Endothelial cell of umbilical vein (primary cell): ENCODE measurements around the gene KPTN. TPM values are rescaled to one million over a fixed set of nuclear protein-coding genes. Genes with fewer than 3 reads are reported as not detected.

Source experiments
- BruUV-seq: library from RNA; stranded (reverse); fragments of 400-500 nt; replicated peaks from 2 replicates; lab custom pipeline; 2021; lab: Mats Ljungman, UMichigan
- CTCF ChIA-PET: fragments of 300-600, 350-600 bp; sonication (Branson Sonifier 250); formaldehyde crosslinking; loops from one replicate; lab custom pipeline; 2021; ENCODE audit warnings: antibody characterized with exemption, inconsistent platforms; lab: Charles Lee
- POLR2A ChIA-PET: fragments of 300-600, 350-600 bp; sonication (Branson Sonifier 250); formaldehyde crosslinking; loops from one replicate; lab custom pipeline; 2021; ENCODE audit warnings: antibody characterized with exemption, inconsistent platforms; lab: Charles Lee
- DNase-seq: peaks from one replicate; pipeline ENCODE4 v3.0.0-alpha.2; 2011; ENCODE audit warnings: low read depth, low spot score
- FAIRE-seq: peaks from 2 replicates; lab custom pipeline; 2011; peaks lifted over from hg19 to GRCh38; lab: Jason Lieb, UNC
- H2AFZ ChIP-seq: 2 replicates; pipeline ENCODE4 v1.6.0; 2012; ENCODE audit warnings: low read depth, low read length, control low read depth, inconsistent platforms
- H3K27ac ChIP-seq: 2 replicates; pipeline ENCODE4 v1.5.1; 2011; ENCODE audit warnings: low read depth, mild to moderate bottlenecking, control low read depth, low read length, moderate library complexity; ENCODE audit not compliant: insufficient read depth
- H3K27me3 ChIP-seq, 2 experiments: 2 replicates each; pipeline versions ENCODE4 v1.6.0 to v1.6.1; 2011; ENCODE audit warnings: low read length in 2 of 2, mixed read lengths in 1 of 2; ENCODE audit not compliant: control insufficient read depth in 2 of 2, insufficient read depth in 2 of 2
- H3K36me3 ChIP-seq, 2 experiments: 2 replicates in 1 of 2; 3 replicates in 1 of 2; pipeline ENCODE4 v1.5.1; 2011; ENCODE audit warnings: low read length in 2 of 2, mild to moderate bottlenecking in 1 of 2, moderate library complexity in 1 of 2; ENCODE audit not compliant: control insufficient read depth in 2 of 2, insufficient read depth in 2 of 2; ENCODE audit errors: extremely low read depth in 1 of 2
- H3K4me1 ChIP-seq: 3 replicates; pipeline ENCODE4 v1.5.1; 2011; ENCODE audit warnings: mild to moderate bottlenecking, low read length; ENCODE audit not compliant: control insufficient read depth, insufficient read depth; ENCODE audit errors: extremely low read depth
- H3K4me2 ChIP-seq: 2 replicates; pipeline ENCODE4 v1.6.1; 2011; ENCODE audit warnings: low read length, control low read depth, mixed read lengths; ENCODE audit not compliant: insufficient read depth
- H3K4me3 ChIP-seq, 3 experiments: fragments of 200-600 bp in 1 of 3; sonication (generic), shearing (Covaris generic) in 1 of 3; replicated peaks in 1 of 3; 2 replicates each; pipeline ENCODE4 v1.5.1; 2011 to 2016; ENCODE audit warnings: control low read depth in 3 of 3, low read length in 3 of 3, mild to moderate bottlenecking in 2 of 3, inconsistent platforms in 1 of 3, low read depth in 1 of 3, moderate library complexity in 1 of 3; ENCODE audit not compliant: insufficient read depth in 1 of 3
- H3K79me2 ChIP-seq: 2 replicates; pipeline ENCODE4 v1.6.0; 2012; ENCODE audit warnings: low read length, inconsistent platforms; ENCODE audit not compliant: control insufficient read depth, insufficient read depth
- H3K9ac ChIP-seq: replicated peaks from 2 replicates; pipeline ENCODE3; 2011; ENCODE audit warnings: low read length, control low read depth; ENCODE audit not compliant: insufficient read depth; ENCODE audit errors: extremely low read depth
- H3K9me1 ChIP-seq: replicated peaks from 3 replicates; pipeline ENCODE4 v1.6.0; 2011; ENCODE audit warnings: mild to moderate bottlenecking, low read length; ENCODE audit not compliant: control insufficient read depth, insufficient read depth; ENCODE audit errors: extremely low read depth
- H3K9me3 ChIP-seq: replicated peaks from 2 replicates; pipeline ENCODE4 v1.5.1; 2012; ENCODE audit warnings: low read length, inconsistent platforms; ENCODE audit not compliant: control insufficient read depth, insufficient read depth
- H4K20me1 ChIP-seq: replicated peaks from 2 replicates; pipeline ENCODE3; 2011; ENCODE audit warnings: mild to moderate bottlenecking, low read length; ENCODE audit not compliant: control insufficient read depth, insufficient read depth; ENCODE audit errors: extremely low read depth
- EZH2 ChIP-seq: IDR thresholded peaks from 2 replicates; pipeline ENCODE4 v1.6.1; 2012; ENCODE audit warnings: borderline replicate concordance, low read depth, mild to moderate bottlenecking, moderate library complexity, low read length, inconsistent platforms; ENCODE audit not compliant: severe bottlenecking
- GATA2 ChIP-seq: IDR thresholded peaks from 2 replicates; pipeline ENCODE4 v1.7.0; 2011; ENCODE audit warnings: low read depth, mild to moderate bottlenecking, moderate library complexity, mixed read lengths, low read length; ENCODE audit not compliant: insufficient read length, insufficient read depth
- MYC ChIP-seq: IDR thresholded peaks from one replicate; pipeline ENCODE4 v1.6.1; 2011; ENCODE audit warnings: mild to moderate bottlenecking, low read depth, low read length
- POLR2A ChIP-seq: IDR thresholded peaks from 2 replicates; pipeline ENCODE4 v1.6.1; 2012; ENCODE audit warnings: low read depth, mild to moderate bottlenecking, control low read depth, low read length
- POLR2AphosphoS5 ChIP-seq: IDR thresholded peaks from 2 replicates; pipeline ENCODE4 v1.6.1; 2012; ENCODE audit warnings: low read depth, mild to moderate bottlenecking, control low read depth, low read length, moderate library complexity; ENCODE audit not compliant: insufficient read depth
- dilution Hi-C: fragments of 300-500 bp; cut with MboI; formaldehyde crosslinking; loops from one replicate; pipeline ENCODE4 v1.15.0; 2019; ENCODE audit warnings: low sequenced_read_pairs; ENCODE audit not compliant: extremely low pct_ligation_motif_present
- intact Hi-C: fragments of 100-400 bp; cut with micrococcal nuclease; formaldehyde crosslinking; loops from one replicate; pipeline ENCODE4 v1.10.0; 2022
- polyA plus RNA-seq, 4 experiments: library from polyadenylated mRNA; depleted of rRNA in 3 of 4; stranded (reverse) in 3 of 4; unstranded in 1 of 4; fragments of >200 nt; gene quantifications; 2 replicates each; pipeline versions ENCODE4 v1.2.1 to v1.2.3, GENCODE V29; 2011 to 2012; ENCODE audit warnings: missing spikeins in 1 of 4
- total RNA-seq: library from RNA; stranded (reverse); gene quantifications from 2 replicates; pipeline ENCODE4 v1.2.3, GENCODE V29; 2021
- TF ChIP-seq, protein P1 (sequence below): IDR thresholded peaks from 2 replicates; pipeline ENCODE4 v1.6.1; 2011; ENCODE audit not compliant: insufficient read depth, insufficient read length

KPTN gene
- total and polyA plus RNA-seq, 2 donors (not counting 3 experiments of a cell fraction or from before 2014, with no cell fraction given): 14.7 to 15.5 TPM

DNA sequence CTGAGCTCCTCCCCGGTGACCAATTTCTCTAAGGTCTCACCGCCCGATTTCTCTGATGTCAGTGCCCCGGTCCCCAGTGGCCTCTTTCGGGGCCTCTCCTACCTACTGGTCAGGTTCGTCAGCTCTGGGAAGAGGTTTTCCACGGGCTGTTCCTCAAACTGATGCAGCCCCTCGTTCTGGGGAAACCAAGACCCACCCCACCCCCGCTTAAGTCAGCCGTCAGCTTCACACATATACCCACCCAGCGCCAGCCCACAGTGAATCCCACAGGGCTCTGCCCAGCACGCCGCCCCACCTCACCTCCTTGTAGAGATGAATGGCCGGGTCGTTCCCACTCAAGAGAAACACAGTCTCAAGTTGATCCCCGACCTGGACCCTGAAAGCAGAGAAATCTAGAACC lies 3.4 kb downstream of the KPTN start:
- Histone ChIP-seq H3K9me1 (no peaks in the 10 kb centered on the region), H3K27ac (no peak overlapping the region), H4K20me1 (no peaks in the 10 kb centered on the region), H3K36me3 (peaks cover 0 to 3% of the 10 kb centered on the region in 2 experiments), H3K79me2 (no peaks in the 10 kb centered on the region), H3K9ac (no peak overlapping the region), H2AFZ (no peak overlapping the region), H3K9me3 (no peaks in the 10 kb centered on the region), H3K4me3 (no peak overlapping the region), H3K4me1 (peaks cover 3% of the 10 kb centered on the region), H3K4me2 (no peak overlapping the region), H3K27me3 (no peaks in the 10 kb centered on the region)
- intact Hi-C loops: loop anchor here (5.0 kb wide), 1 partner anchor 53 kb away; no protein-coding TSS in a partner anchor
- ChIA-PET POLR2A (no interaction called here), CTCF (no interaction called here)
- DNase-seq: no peak
- TF ChIP-seq POLR2A: no peak
- FAIRE-seq: no peak
- BruUV-seq: no TSS peak
- dilution Hi-C loops: no loop called here

DNA sequence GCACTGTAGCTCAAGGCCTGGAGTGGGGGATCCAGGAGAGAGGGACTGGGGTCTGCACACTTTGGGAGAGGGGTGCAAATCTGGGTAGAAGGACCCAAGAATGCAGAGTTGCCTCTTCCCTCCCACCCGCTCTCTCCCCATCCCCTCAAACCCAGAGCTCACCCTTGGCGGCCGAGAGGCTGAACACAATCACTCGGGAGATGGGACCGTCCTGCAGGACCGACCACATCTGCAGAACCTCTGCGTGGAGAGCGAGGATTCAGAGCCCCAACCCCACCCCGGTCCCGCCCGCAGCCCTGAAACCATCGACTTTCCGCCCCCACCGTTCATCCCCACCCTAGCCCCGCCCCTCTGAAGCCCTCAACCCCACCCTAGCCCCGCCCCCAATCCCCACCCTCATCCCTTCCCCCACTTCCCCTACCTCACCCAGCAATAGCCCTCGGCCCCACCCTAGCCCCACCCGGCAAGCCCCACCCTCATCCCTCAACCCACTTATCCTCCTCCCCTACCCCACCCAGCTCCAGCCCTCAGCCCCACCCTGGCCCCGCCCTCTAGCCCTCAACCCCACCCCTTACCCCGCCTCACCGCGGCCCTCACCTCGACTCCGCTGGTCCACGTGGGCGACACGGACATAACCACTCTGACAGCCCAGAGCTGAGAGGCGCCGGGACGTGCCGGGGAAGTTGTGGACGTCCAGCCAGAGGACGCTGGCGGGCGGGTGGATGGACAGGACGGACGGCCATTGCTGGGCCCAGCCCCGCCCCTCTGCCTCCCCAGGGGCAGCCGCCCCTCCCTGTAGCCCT lies 4.1 kb downstream of the KPTN start:
- Histone ChIP-seq H3K9me3 (no peaks in the 10 kb centered on the region), H3K4me3 (no peak overlapping the region), H3K36me3 (no peaks in the 10 kb centered on the region), H3K9me1 (no peaks in the 10 kb centered on the region), H3K4me1 (peaks cover 3% of the 10 kb centered on the region), H3K27me3 (no peaks in the 10 kb centered on the region), H2AFZ (peak overlapping the region; percentile 82), H4K20me1 (no peaks in the 10 kb centered on the region), H3K9ac (no peak overlapping the region), H3K4me2 (no peak overlapping the region), H3K79me2 (no peaks in the 10 kb centered on the region), H3K27ac (no peak overlapping the region)
- no peak for DNase-seq
- POLR2A ChIA-PET: no interaction called here
- TF ChIP-seq, protein P1, sequence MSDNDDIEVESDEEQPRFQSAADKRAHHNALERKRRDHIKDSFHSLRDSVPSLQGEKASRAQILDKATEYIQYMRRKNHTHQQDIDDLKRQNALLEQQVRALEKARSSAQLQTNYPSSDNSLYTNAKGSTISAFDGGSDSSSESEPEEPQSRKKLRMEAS: no peak
- TF ChIP-seq MYC (no peak), EZH2 (no peak), GATA2 (no peak), POLR2AphosphoS5 (no peak)
- CTCF ChIA-PET: no interaction called here
- dilution Hi-C loops: no loop called here
- intact Hi-C loops: loop anchor here (5.0 kb wide), 1 partner anchor 53 kb away; no protein-coding TSS in a partner anchor
- no peak for FAIRE-seq
- no TSS peak for BruUV-seq
